Thyroid gland (tissue), 4 donors: ENCODE results near the gene MYOCOS.

Experiments used
- CTCF ChIP-seq, 6 experiments: fragments of 200-600 bp in 3 of 6; fragments of 450-650 bp in 3 of 6; sonication (generic) in 3 of 6; IDR thresholded peaks; one replicate each; pipeline ENCODE4 v1.5.1; 2016 to 2019; ENCODE audit warnings: antibody characterized with exemption in 6 of 6, mild to moderate bottlenecking in 2 of 6, inconsistent platforms in 1 of 6, moderate library complexity in 1 of 6
- POLR2A ChIP-seq, 2 donors: fragments of 450-650 bp; IDR thresholded peaks; one replicate each; pipeline ENCODE4 v1.6.1; 2017; ENCODE audit warnings: antibody characterized with exemption in 2 of 2, mild to moderate bottlenecking in 2 of 2, moderate library complexity in 1 of 2

GRCh38 chr1:171645553-171646248 is 23.7 kb downstream of the MYOCOS start:
- TF ChIP-seq CTCF (IDR thresholded peaks at IDR 0.05): no peak
- TF ChIP-seq POLR2A (IDR thresholded peaks at IDR 0.05): no peak
